Mononuclear cell (primary cell): ENCODE measurements around the gene RHOF. TPM values are rescaled to one million over a fixed set of nuclear protein-coding genes. Genes with fewer than 3 reads are reported as not detected.

Source experiments
- H3K27me3 ChIP-seq: 2 replicates; pipeline ENCODE4 v1.6.0; 2011; ENCODE audit warnings: low read length, control low read depth; ENCODE audit not compliant: insufficient read depth
- H3K4me1 ChIP-seq: 2 replicates; pipeline ENCODE4 v1.5.1; 2011; ENCODE audit warnings: mild to moderate bottlenecking, low read length, control low read depth; ENCODE audit not compliant: insufficient read depth
- H3K4me3 ChIP-seq: 2 replicates; pipeline ENCODE4 v1.5.1; 2011; ENCODE audit warnings: mild to moderate bottlenecking, low read length, moderate library complexity
- H3K9me3 ChIP-seq: 2 replicates; pipeline ENCODE4 v1.5.1; 2011; ENCODE audit warnings: low read depth, mild to moderate bottlenecking, control low read depth, low read length
- total RNA-seq: library from RNA; depleted of rRNA; stranded (reverse); fragments of >200 nt; gene quantifications from one replicate; pipeline ENCODE4 v1.2.3, GENCODE V29; 2012

RHOF gene
- total RNA-seq, 1 donor = 110 TPM

DNA sequence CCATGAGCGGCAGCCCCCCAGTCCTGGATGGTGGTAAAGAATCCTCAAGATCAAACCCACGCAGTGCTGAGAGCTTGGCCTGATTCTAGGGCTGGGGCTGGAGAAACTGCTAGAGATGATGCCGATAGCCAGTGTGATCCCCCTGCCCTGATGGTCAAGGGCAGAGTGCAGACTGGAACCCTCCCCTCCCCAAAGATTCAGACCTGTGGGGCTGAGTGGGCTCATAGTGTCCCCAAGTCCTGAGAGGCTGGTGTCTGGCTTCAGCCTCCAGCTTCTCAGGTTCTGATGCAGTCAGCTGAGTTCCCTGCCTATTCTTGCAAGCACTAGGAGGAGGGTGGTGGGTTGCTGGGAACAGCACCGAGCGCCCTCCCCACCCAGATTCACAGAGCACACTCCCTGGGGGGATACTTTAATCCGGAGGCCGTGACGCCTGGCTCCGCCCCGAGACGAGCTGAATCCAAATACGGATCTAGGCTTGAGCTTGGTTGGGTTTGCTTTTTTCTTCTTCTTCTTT, 11.9 kb downstream of the RHOF start:
- Histone ChIP-seq H3K4me1 (peaks cover 58% of the 10 kb centered on the region), H3K27me3 (no peaks in the 10 kb centered on the region), H3K4me3 (no peak overlapping the region), H3K9me3 (no peaks in the 10 kb centered on the region)

DNA sequence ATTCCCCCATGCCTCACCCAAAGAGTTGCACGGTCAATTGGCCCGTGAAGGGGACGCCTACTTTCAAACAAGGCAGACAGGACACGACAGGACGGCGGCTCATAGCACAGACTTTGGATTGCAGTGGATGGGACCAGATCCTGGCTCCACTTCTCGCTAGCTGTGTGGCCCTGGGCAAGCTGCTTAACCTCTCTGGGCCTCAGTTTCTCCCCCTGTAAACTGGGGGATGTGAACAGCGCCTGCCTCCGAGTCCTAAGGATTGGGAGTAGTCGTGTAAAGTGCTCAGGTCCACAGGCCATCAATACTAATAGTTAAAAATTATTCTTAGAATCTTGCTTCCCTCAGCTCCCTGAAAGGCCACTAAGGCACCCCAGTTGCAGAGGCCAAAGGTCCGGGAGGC, 13.1 kb downstream of the RHOF start:
- H3K9me3 ChIP-seq = no peaks in the 10 kb centered on the region
- peaks cover 58% of the 10 kb centered on the region for H3K4me1 ChIP-seq
- no peak overlapping the region for H3K4me3 ChIP-seq
- no peaks in the 10 kb centered on the region for H3K27me3 ChIP-seq

DNA sequence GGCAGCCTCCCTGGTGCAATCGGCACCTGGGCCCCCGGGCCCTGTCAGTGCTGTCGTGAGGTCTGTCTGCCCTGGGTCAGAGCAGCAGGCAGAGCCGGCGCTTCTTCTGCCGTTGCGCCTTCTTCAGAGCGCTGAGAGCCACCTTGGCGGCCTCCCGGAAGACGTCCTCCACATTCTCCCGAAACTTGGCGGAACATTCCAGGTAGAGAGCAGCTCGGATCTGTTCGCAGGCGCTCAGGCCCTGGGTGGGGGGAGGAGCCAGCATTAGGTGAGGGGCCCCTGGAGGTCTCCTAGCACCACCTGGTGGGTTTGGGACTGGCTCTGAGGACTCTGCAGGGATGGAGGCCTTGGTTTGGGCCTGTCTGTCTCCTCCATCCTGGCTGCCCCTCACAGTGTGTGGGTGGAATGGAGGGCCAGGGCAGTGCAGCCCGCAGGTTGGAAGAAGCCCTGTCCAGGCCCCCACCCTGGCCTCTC, 14.0 kb downstream of the RHOF start:
- Histone ChIP-seq H3K4me3 (no peak overlapping the region), H3K27me3 (no peaks in the 10 kb centered on the region), H3K9me3 (no peaks in the 10 kb centered on the region), H3K4me1 (peaks cover 50% of the 10 kb centered on the region)

DNA sequence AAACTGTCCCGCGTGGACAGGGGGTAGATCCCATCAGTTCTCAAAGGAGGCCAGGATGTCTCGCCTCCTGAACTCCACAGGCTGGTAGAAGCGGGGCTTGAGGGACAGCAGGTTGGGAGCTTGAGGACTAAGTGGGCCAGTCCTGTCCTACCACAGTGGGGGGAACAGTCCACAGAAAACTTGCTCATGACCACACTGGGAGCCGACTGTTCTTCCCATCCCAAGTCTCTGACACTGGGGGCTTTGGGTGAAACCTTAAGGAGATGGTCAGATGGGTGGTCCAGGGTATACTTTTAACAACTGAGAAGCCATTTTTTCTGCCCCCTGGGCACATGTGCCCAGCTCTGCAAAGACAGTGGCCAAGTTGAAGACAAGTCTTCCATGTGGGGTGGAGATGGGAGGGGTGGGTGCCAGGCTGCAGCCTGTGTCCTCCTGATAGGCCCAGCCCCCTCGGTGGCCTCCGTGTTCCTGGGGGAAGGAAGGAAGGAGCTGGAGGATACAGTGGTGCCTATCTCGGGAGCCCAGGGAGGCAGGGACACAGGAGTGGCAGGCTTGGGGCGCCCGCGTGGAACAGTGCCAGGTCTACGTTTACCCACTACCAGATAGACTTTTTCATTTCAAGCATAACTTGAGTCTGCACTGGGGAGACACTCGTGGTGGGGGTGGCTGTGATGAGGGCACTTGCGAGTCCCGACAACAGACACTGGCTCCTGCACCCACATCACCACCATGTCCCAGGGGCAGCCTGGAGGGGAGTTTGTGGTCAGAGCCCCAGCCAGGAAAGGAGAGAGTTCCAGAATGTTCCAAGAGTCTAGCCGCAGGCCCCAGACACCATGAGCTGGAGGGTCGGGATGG, 14.7 kb downstream of the RHOF start:
- H3K27me3 ChIP-seq = no peaks in the 10 kb centered on the region
- H3K9me3 ChIP-seq = no peaks in the 10 kb centered on the region
- peaks cover 43% of the 10 kb centered on the region for H3K4me1 ChIP-seq

GRCh38 chr12:121776190-121777098, 17.0 kb downstream of the RHOF start:
- H3K9me3 ChIP-seq = no peaks in the 10 kb centered on the region
- no peaks in the 10 kb centered on the region for H3K27me3 ChIP-seq
- H3K4me3 ChIP-seq = no peak overlapping the region
- peaks cover 28% of the 10 kb centered on the region for H3K4me1 ChIP-seq

More for the DNA sequence above, 14.7 kb downstream of the RHOF start:
- H3K4me3 ChIP-seq = no peak overlapping the region

- no peaks in the 10 kb centered on the region for H3K9me3 ChIP-seq
- H3K4me1 ChIP-seq = peaks cover 19% of the 10 kb centered on the region
- H3K4me3 ChIP-seq = no peak overlapping the region
- H3K27me3 ChIP-seq = no peaks in the 10 kb centered on the region
These were observed 18.0 kb downstream of the RHOF start for GRCh38 chr12:121775501-121775900.

- H3K4me1 ChIP-seq = peaks cover 19% of the 10 kb centered on the region
- no peaks in the 10 kb centered on the region for H3K9me3 ChIP-seq
- H3K27me3 ChIP-seq = no peaks in the 10 kb centered on the region
- no peak overlapping the region for H3K4me3 ChIP-seq
These were observed 18.5 kb downstream of the RHOF start for GRCh38 chr12:121774968-121775474.

- Histone ChIP-seq H3K9me3 (no peaks in the 10 kb centered on the region), H3K4me1 (peaks cover 19% of the 10 kb centered on the region), H3K27me3 (no peaks in the 10 kb centered on the region), H3K4me3 (no peak overlapping the region)
These were observed 20.3 kb downstream of the RHOF start for GRCh38 chr12:121773011-121773777.

DNA sequence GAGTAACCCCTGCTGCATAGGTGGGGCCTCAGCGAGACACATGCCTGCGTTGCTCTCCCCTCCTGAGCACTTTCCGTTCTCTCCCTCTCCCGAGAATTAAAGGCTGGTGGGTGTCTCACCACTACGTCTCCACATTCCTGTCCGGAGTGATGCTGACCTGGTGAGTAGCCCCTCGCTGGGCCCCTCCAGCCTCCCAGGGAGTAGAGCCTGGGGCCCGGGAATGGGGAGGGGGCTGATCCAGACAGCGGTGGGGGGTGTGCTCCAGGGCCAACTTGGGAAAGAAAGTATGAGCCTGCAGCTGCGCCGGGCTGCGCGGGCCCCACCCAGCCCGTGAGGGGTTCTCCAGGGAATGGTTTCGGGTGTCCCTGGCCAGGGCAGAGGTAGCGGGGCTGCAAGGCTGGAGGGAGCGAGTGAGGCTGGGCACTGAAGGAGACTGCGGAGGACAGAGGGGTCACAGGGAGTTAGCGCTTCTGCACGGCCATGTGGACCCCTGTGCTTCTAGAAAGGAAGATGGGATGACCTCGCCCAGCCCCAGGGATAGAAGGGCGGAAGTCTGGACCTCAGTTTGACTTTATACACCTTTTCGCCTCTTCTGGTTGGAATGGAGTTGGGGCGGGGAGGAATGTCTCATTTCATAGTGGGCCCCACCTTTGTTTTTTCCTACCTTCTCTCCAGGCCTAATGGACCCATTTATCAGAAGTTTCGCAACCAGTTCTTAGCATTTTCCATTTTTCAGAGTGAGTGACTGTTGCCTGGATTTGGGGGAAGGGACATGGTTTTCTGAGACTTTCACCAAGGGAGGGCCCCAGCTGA, 22.5 kb downstream of the RHOF start:
- no peaks in the 10 kb centered on the region for H3K9me3 ChIP-seq
- H3K4me3 ChIP-seq = no peak overlapping the region
- peaks cover 12% of the 10 kb centered on the region for H3K4me1 ChIP-seq
- H3K27me3 ChIP-seq = no peaks in the 10 kb centered on the region

DNA sequence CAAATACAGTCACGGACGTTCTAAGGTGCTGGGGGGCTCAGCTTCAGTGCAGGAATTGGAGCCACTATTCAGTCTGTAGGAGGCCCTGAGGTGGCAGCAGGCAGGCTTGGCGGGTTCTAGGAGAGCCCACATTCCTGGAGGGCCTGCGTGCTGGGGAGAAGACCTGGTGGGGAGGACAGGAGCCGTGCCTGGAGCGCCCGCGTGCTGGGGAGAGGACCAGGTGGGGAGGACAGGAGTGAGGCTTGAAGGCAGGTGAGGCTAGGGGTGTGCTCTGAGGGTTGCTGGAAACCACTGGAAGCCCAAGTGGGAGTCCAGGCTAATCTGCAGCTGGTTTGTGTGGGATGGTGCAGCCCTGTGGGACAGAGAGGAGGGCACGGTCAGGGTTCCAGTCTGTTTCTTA, 23.1 kb downstream of the RHOF start:
- H3K4me3 ChIP-seq = no peak overlapping the region
- H3K9me3 ChIP-seq = no peaks in the 10 kb centered on the region
- no peaks in the 10 kb centered on the region for H3K27me3 ChIP-seq
- peaks cover 7% of the 10 kb centered on the region for H3K4me1 ChIP-seq

- Histone ChIP-seq H3K4me3 (no peak overlapping the region), H3K4me1 (peaks cover 7% of the 10 kb centered on the region), H3K9me3 (no peaks in the 10 kb centered on the region), H3K27me3 (no peaks in the 10 kb centered on the region)
These were observed 23.6 kb downstream of the RHOF start for GRCh38 chr12:121769831-121770301.

DNA sequence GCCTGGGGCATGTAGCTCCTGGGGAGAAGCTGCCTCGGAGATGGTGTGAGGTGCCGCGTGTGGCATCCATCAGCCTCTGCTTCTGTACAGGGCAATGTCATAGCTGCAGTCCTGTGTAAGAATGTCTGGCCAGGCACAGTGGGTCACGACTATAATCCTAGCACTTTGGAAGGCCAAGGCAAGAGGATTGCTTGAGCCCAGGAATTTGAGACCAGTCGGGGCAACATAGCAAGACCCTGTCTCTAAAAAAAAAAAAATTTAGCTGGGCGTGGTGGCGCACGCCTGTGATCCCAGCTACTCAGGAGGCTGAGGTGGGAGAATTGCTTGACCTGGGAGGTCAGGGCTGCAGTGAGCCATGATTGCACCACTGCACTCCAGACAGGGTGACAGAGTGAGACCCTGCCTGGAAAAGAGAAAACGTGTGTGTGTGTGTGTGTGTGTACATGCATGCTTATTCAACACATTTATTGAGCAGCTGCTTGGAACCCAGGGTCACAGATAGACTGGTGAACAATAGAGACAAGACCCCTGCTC, 24.1 kb downstream of the RHOF start:
- Histone ChIP-seq H3K27me3 (no peaks in the 10 kb centered on the region), H3K9me3 (no peaks in the 10 kb centered on the region), H3K4me3 (no peak overlapping the region), H3K4me1 (peaks cover 7% of the 10 kb centered on the region)

DNA sequence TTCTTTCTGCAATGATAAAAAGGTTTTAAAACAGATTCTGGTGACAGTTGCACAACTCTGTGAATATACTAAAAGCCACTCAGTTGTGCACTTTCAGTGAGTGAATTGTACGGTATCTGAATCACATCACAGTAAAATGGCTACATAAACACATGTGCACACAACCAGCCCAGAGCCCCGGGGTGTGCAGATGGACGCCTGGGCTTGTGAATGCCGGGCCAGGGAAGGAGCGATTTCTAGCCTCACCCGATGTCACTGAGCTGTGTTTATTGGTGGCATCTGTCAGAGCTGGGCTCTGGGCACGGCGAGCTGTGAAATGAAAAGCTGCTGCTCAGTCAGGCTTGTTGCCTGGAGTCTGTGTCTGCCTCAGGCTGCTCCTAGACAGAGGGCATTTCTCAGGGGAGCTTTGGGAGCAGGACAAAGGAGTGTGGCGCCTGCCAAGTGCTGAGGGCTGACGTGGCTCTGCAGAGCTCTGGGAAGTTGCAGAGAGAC, 25.9 kb downstream of the RHOF start:
- H3K4me3 ChIP-seq = no peak overlapping the region
- H3K4me1 ChIP-seq = no peaks in the 10 kb centered on the region
- H3K9me3 ChIP-seq = no peaks in the 10 kb centered on the region
- H3K27me3 ChIP-seq = no peaks in the 10 kb centered on the region
